Measurements from ENCODE around the gene RUNX3.
"Not testable (repeated sequence)": the region's sequence is repeated elsewhere in the genome, so short reads cannot be mapped to it uniquely, and the experiment has no call there.

The RUNX3 gene

GRCh38 chr1:24892188-24893153, 37.6 kb downstream of the RUNX3 start:
- H3K36me3 ChIP-seq: no peaks in the 10 kb centered on the region
- no peak overlapping the region for H3K27ac ChIP-seq
- no peak overlapping the region for H3K4me3 ChIP-seq (ENCODE audit: low read depth, low read length)
- no peak for TF ChIP-seq CTCF (IDR thresholded peaks at IDR 0.05; ENCODE audit: low read depth, low read length)
- H3K27me3 ChIP-seq (ENCODE audit: insufficient read depth, low read depth, severe bottlenecking): no peaks in the 10 kb centered on the region
- peaks cover 8% of the 10 kb centered on the region for H3K9me3 ChIP-seq (ENCODE audit: severe bottlenecking)
- DNase-seq: no peak

- not testable (repeated sequence) for H3K36me3 ChIP-seq; H3K4me3 ChIP-seq (ENCODE audit: low read depth, low read length); H3K9me3 ChIP-seq (ENCODE audit: severe bottlenecking); H3K27me3 ChIP-seq (ENCODE audit: insufficient read depth, low read depth, severe bottlenecking); H3K27ac ChIP-seq; DNase-seq
Observed at GRCh38 chr1:24891367-24891766, 38.7 kb downstream of the RUNX3 start.

- H3K4me3 ChIP-seq (ENCODE audit: low read depth, low read length): no peak overlapping the region
- no peak for DNase-seq
- H3K27ac ChIP-seq: no peak overlapping the region
- no peaks in the 10 kb centered on the region for H3K36me3 ChIP-seq
- H3K9me3 ChIP-seq (ENCODE audit: severe bottlenecking): peaks cover 8% of the 10 kb centered on the region
- TF ChIP-seq CTCF (IDR thresholded peaks at IDR 0.05; ENCODE audit: low read depth, low read length): no peak
- no peaks in the 10 kb centered on the region for H3K27me3 ChIP-seq (ENCODE audit: insufficient read depth, low read depth, severe bottlenecking)
Observed at GRCh38 chr1:24890887-24891286, 39.2 kb downstream of the RUNX3 start.

GRCh38 chr1:24888971-24889676, 41.0 kb downstream of the RUNX3 start:
- no peak for DNase-seq
- no peaks in the 10 kb centered on the region for H3K36me3 ChIP-seq
- H3K27ac ChIP-seq: no peak overlapping the region
- no peak for TF ChIP-seq CTCF (IDR thresholded peaks at IDR 0.05; ENCODE audit: low read depth, low read length)
- no peaks in the 10 kb centered on the region for H3K27me3 ChIP-seq (ENCODE audit: insufficient read depth, low read depth, severe bottlenecking)
- H3K9me3 ChIP-seq (ENCODE audit: severe bottlenecking): peaks cover 8% of the 10 kb centered on the region
- no peak overlapping the region for H3K4me3 ChIP-seq (ENCODE audit: low read depth, low read length)

GRCh38 chr1:24888061-24888970, 41.8 kb downstream of the RUNX3 start:
- H3K36me3 ChIP-seq: no peaks in the 10 kb centered on the region
- H3K27ac ChIP-seq: no peak overlapping the region
- TF ChIP-seq CTCF (IDR thresholded peaks at IDR 0.05; ENCODE audit: low read depth, low read length): no peak
- peaks cover 8% of the 10 kb centered on the region for H3K9me3 ChIP-seq (ENCODE audit: severe bottlenecking)
- no peak overlapping the region for H3K4me3 ChIP-seq (ENCODE audit: low read depth, low read length)
- H3K27me3 ChIP-seq (ENCODE audit: insufficient read depth, low read depth, severe bottlenecking): no peaks in the 10 kb centered on the region
- DNase-seq: no peak

Measured in WERI-Rb-1 (cell line).